Hepatocyte (in vitro differentiated cells): ENCODE measurements around the gene NECTIN3. TPM values are rescaled to one million over a fixed set of nuclear protein-coding genes. Genes with fewer than 3 reads are reported as not detected.

Experiments
- DNase-seq: peaks from one replicate; pipeline ENCODE4 v3.0.0-alpha.2; 2016; ENCODE audit warnings: low spot score
- H2AFZ ChIP-seq: fragments of 200-600 bp; sonication (generic); 2 replicates; pipeline ENCODE4 v1.6.0; 2016; ENCODE audit warnings: antibody characterized with exemption, mild to moderate bottlenecking
- H3K27ac ChIP-seq: fragments of 200-600 bp; sonication (generic); 2 replicates; pipeline ENCODE4 v1.5.1; 2016; ENCODE audit warnings: mild to moderate bottlenecking
- H3K27me3 ChIP-seq: fragments of 200-600 bp; sonication (generic); 2 replicates; pipeline ENCODE4 v1.6.1; 2016
- H3K36me3 ChIP-seq: fragments of 200-600 bp; sonication (generic); replicated peaks from 2 replicates; pipeline ENCODE4 v1.5.1; 2016; ENCODE audit warnings: low read depth; ENCODE audit not compliant: insufficient read depth
- H3K4me1 ChIP-seq: fragments of 200-600 bp; sonication (generic); 2 replicates; pipeline ENCODE4 v1.5.1; 2016; ENCODE audit warnings: mild to moderate bottlenecking, moderate library complexity; ENCODE audit not compliant: insufficient read depth
- H3K4me2 ChIP-seq: fragments of 200-600 bp; sonication (generic); 2 replicates; pipeline ENCODE4 v1.6.0; 2016
- H3K4me3 ChIP-seq: fragments of 200-600 bp; sonication (generic); 2 replicates; pipeline ENCODE4 v1.5.1; 2016; ENCODE audit warnings: mild to moderate bottlenecking
- H3K79me2 ChIP-seq: fragments of 200-600 bp; sonication (generic); 2 replicates; pipeline ENCODE4 v1.6.0; 2017; ENCODE audit warnings: mild to moderate bottlenecking
- H3K9me2 ChIP-seq: fragments of 200-600 bp; sonication (generic); replicated peaks from 2 replicates; pipeline ENCODE4 v1.6.0; 2017; ENCODE audit warnings: mild to moderate bottlenecking; ENCODE audit not compliant: insufficient read depth
- H3K9me3 ChIP-seq: fragments of 200-600 bp; sonication (generic); 2 replicates; pipeline ENCODE4 v1.5.1; 2016; ENCODE audit warnings: low read depth, mild to moderate bottlenecking
- H4K20me1 ChIP-seq: fragments of 200-600 bp; sonication (generic); 2 replicates; pipeline ENCODE4 v1.6.0; 2016; ENCODE audit warnings: mild to moderate bottlenecking; ENCODE audit not compliant: insufficient read depth, poor library complexity, severe bottlenecking
- EZH2 ChIP-seq: fragments of 200-600 bp; sonication (generic); IDR thresholded peaks from 2 replicates; pipeline ENCODE4 v1.6.1; 2016; ENCODE audit warnings: antibody characterized with exemption, mild to moderate bottlenecking, borderline replicate concordance
- EZH2phosphoT487 ChIP-seq: fragments of 200-600 bp; sonication (generic); IDR thresholded peaks from one replicate; pipeline ENCODE4 v1.6.1; 2018; ENCODE audit warnings: antibody characterized with exemption, mild to moderate bottlenecking, low read depth, moderate library complexity; ENCODE audit not compliant: unreplicated experiment, severe bottlenecking
- WGBS: methylation state at CpG from one replicate; pipeline ENCODE4 v1.1.6; 2016; ENCODE audit warnings: low lambda C conversion rate; ENCODE audit errors: missing lambda C conversion rate; 5-methylcytosine and 5-hydroxymethylcytosine counted together
- polyA plus RNA-seq: library from polyadenylated mRNA; unstranded; fragments of >200 nt; fragmentation: Nextera tagmentation; extraction: Ambion mirVana; gene quantifications from 2 replicates; pipeline ENCODE4 v1.2.1, GENCODE V29; 2016
- total RNA-seq: library from RNA; depleted of rRNA; stranded (reverse); fragments of >200 nt; gene quantifications from 2 replicates; pipeline ENCODE4 v1.2.3, GENCODE V29; 2014
- TF ChIP-seq, protein P1 (sequence below): fragments of 200-600 bp; sonication (generic); IDR thresholded peaks from 2 replicates; pipeline ENCODE4 v1.5.1; 2016; ENCODE audit warnings: antibody characterized with exemption, mild to moderate bottlenecking; ENCODE audit not compliant: poor library complexity

Gene NECTIN3
- total and polyA plus RNA-seq, 2 experiments from 2014 or later = 18.9 to 88.6 TPM

- Histone ChIP-seq H3K9me3 (no peaks in the 10 kb centered on the region), H3K27ac (no peak overlapping the region), H3K9me2 (no peaks in the 10 kb centered on the region), H3K36me3 (no peaks in the 10 kb centered on the region), H3K4me1 (no peaks in the 10 kb centered on the region), H4K20me1 (no peaks in the 10 kb centered on the region), H3K79me2 (no peaks in the 10 kb centered on the region), H3K4me2 (no peak overlapping the region), H2AFZ (no peak overlapping the region), H3K4me3 (no peak overlapping the region), H3K27me3 (no peaks in the 10 kb centered on the region)
- TF ChIP-seq, protein P1, sequence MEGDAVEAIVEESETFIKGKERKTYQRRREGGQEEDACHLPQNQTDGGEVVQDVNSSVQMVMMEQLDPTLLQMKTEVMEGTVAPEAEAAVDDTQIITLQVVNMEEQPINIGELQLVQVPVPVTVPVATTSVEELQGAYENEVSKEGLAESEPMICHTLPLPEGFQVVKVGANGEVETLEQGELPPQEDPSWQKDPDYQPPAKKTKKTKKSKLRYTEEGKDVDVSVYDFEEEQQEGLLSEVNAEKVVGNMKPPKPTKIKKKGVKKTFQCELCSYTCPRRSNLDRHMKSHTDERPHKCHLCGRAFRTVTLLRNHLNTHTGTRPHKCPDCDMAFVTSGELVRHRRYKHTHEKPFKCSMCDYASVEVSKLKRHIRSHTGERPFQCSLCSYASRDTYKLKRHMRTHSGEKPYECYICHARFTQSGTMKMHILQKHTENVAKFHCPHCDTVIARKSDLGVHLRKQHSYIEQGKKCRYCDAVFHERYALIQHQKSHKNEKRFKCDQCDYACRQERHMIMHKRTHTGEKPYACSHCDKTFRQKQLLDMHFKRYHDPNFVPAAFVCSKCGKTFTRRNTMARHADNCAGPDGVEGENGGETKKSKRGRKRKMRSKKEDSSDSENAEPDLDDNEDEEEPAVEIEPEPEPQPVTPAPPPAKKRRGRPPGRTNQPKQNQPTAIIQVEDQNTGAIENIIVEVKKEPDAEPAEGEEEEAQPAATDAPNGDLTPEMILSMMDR = no peak
- WGBS = 79% methylated on average over 1 of the region's 1 CpG
- no peak for DNase-seq
These were observed 147.0 kb downstream of the NECTIN3 start for GRCh38 chr3:111218615-111219014.

DNA sequence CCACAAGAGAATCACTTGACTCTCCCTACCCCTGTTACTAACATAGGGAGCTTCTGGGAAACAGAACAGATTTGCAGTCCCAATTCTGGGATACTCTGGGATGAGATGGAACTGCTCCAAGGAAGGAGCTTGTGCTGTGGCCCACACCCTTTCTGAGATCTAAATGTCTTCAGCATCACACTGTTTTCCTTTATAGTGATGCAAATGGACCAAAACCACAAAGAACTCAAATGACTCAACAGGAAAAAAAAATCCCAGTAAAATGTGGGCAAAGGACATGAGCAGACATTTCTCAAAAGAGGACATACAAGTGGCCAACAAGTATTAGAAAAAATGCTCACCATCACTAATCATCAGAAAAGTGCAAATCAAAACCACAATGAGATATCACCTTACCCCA lies 155.6 kb downstream of the NECTIN3 start:
- H3K79me2 ChIP-seq = no peaks in the 10 kb centered on the region
- no peaks in the 10 kb centered on the region for H3K9me3 ChIP-seq
- H4K20me1 ChIP-seq = no peaks in the 10 kb centered on the region
- no peak overlapping the region for H2AFZ ChIP-seq
- no peak for TF ChIP-seq EZH2phosphoT487
- TF ChIP-seq EZH2 = no peak
- TF ChIP-seq, protein P1 = no peak
- no peak overlapping the region for H3K4me2 ChIP-seq
- H3K27ac ChIP-seq = no peak overlapping the region
- DNase-seq = no peak
- no peak overlapping the region for H3K4me3 ChIP-seq
- H3K9me2 ChIP-seq = no peaks in the 10 kb centered on the region
- H3K27me3 ChIP-seq = no peaks in the 10 kb centered on the region
- no peaks in the 10 kb centered on the region for H3K36me3 ChIP-seq
- H3K4me1 ChIP-seq = no peaks in the 10 kb centered on the region

DNA sequence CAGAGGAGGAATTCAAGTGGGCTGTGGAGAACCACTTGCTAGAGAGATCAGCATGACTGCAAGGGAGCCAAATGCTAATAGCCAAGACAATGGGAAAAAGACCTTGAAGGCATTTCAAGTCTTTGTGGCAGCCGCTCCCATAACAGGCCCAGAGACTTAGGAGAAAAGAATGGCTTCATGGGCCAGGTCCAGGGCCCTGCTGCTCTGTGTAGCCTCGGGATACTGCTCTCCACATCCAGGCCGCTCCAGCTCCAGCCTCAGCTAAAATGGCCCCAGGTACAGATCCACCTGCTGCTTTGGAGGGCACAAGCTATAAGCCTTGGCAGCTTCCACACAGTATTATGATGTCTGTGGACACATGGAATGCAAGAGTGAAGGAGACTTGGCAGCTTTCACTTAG lies 157.7 kb downstream of the NECTIN3 start:
- Histone ChIP-seq H3K27ac (no peak overlapping the region), H3K9me2 (no peaks in the 10 kb centered on the region), H4K20me1 (no peaks in the 10 kb centered on the region), H3K4me2 (no peak overlapping the region), H2AFZ (no peak overlapping the region), H3K79me2 (no peaks in the 10 kb centered on the region), H3K4me3 (no peak overlapping the region), H3K36me3 (no peaks in the 10 kb centered on the region), H3K4me1 (no peaks in the 10 kb centered on the region), H3K9me3 (no peaks in the 10 kb centered on the region), H3K27me3 (no peaks in the 10 kb centered on the region)
- 92% methylated on average over 3 of the region's 3 CpGs for WGBS
- DNase-seq = no peak
- TF ChIP-seq EZH2 (no peak), EZH2phosphoT487 (no peak)

GRCh38 chr3:111236836-111237713 lies 165.5 kb downstream of the NECTIN3 start:
- WGBS = 83% methylated on average over 6 of the region's 6 CpGs
- Histone ChIP-seq H3K27me3 (no peaks in the 10 kb centered on the region), H3K9me3 (no peaks in the 10 kb centered on the region), H3K4me1 (no peaks in the 10 kb centered on the region), H3K79me2 (no peaks in the 10 kb centered on the region), H3K27ac (no peak overlapping the region), H3K4me2 (no peak overlapping the region), H2AFZ (no peak overlapping the region), H4K20me1 (no peaks in the 10 kb centered on the region), H3K4me3 (no peak overlapping the region), H3K9me2 (no peaks in the 10 kb centered on the region), H3K36me3 (no peaks in the 10 kb centered on the region)
- TF ChIP-seq, protein P1 = no peak
- TF ChIP-seq EZH2phosphoT487 (no peak), EZH2 (no peak)
- no peak for DNase-seq
